NCI-H1092 (cell line): ENCODE measurements around the gene KSR1.

Source experiments
- DNase-seq: peaks from one replicate; lab custom pipeline; 2025; lab: John Stamatoyannopoulos, UW

KSR1 gene

DNA sequence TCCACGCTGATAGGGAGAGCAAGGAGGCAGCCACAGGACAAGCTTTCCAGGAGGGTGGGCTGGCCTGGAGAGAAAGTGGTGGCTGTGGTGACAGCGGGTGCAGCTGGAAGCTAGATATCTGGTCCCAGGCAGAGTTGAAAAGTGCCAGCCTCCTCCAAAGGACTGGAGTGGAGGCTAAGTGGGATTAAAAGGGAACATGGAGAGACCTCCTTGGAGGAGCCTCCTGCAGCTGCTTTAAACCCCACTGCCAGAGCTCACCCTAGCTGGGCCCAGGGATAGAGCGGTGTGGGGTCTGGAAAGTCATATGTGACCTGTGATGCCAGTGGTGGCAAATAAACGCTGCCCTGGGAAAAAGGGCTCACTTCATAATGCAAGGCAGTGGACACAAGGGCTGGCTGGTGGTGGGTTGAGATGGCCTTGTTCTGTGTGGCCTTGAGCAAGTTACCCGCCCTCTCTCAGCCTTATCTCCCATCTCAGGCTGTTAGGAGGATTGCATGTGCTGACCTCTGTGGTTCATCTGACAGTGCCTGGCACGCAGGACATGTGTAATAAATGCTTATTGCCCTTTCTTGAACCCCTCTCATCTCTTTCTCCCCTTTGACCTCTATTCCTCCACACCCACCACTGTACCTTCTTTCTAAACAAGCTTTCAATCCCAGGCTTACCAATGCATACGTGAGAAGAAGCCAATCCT, 113.8 kb downstream of the KSR1 start:
- no peak for DNase-seq

DNA sequence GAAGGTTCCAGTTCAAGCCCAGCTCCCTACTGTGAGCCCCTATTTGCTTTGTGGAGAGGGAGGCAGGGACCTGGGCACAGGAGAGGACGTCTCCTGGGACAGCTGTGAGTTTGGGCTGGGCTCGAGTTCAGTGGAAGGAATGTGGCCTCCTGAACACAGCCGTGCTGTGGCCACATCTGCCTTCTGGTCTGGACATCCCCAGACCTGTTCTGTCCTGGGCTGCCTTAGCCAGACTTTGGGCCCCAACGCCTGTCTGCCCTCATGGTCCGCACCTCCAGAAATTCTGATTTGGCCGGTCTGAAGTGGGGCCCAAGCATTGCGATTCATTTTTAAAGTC, 114.3 kb downstream of the KSR1 start:
- no peak for DNase-seq

DNA sequence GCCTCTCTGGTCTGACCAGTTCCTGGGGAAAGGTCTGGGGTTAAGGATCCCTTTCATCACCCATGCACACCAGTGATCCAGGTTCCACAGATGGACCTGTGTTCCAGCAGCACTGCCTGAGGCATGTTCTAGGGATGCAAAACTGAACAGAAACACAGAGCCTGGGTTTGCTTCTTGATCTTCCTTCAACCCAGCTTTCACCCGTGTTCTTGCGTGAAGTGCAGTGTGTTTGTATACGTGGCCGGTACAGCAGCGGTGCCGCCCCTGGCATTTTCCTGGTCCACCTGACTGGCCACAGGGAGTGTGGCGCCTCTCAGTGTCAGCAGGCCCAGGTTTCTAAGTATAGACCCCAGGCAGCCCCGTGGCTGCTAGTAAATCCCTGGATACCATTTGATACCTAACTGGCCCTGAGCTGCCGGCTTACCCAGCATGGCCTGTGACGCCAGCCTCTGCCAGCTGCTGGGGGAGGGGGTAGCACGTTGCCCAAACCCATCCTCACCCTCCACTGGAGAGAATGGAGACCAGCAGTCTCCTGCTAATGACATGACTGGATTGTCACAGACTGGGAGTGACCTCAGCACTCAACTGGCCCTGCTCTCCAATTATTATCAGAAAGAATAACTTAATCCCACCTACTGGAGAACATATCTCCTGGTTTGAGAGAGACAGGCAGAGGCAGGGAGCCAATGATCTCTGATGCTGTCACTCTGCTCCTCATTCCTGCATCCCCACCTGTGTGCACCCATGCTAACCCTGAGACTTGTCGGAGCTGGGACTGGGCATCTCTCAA, 115.5 kb downstream of the KSR1 start:
- no peak for DNase-seq

DNA sequence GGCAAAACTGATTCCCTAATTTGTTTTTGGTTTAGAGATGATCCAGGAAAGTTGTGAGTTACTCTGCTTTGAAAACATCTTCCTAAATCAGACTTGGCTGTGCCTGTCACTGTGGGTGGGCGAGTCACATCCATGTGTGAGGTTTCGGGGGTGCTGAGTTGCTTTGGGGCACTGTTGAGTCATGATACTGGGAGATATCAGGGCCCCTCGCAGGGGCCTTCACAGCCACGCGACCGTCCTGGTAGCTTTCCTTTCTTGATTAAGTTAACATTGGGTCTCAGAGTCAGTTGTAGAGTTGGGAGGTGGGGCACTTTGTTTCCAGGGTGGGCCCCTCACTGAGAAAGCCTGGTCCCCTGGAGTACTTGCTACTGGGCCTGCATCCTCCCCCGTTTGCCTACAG, 116.4 kb downstream of the KSR1 start:
- no peak for DNase-seq

DNA sequence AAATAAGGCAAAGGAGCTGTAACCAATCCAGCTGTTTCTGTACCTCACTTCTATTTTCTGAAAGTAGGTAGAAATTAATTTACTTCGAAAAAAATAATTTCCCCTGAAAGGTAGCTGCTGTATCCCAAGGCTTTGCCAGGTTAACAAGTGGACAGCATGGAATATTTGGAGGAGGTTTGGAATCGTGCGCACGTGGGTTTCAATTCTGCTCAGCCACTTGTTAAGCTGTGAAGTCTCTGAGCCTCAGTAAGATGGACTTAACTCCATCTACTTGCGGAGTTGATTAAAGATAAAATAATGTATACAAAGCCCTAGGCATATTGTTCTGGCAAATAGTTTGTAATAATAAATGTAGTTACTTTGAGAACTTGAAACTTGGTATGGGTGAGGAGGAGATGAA, 117.3 kb downstream of the KSR1 start:
- DNase-seq: no peak

DNA sequence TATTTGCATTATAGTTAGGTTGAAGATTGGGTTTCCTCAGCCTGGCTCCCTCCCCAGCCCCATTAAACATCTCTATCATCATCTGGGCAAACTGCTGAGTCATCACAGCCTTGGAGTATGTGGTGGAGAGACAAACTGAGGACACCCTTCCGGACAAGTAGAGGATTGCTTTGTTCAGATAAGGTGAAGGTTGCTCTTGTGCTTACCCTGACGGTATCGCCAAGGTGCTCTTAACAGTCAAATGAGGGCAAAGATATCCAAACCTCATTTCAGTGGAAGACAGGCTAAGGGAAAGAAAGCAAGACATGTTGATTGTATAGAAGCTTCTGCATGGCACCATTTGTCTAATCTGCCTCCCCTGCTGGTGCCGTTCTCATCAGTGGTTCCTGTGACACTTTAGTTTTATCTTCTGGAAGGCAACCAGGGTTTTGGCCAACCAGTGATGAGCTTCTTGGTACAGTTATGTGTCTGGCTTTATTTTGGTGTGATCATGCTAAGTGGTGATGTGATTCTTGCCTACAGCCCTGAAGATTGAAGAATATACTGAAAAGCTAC, 117.8 kb downstream of the KSR1 start:
- DNase-seq: no peak

DNA sequence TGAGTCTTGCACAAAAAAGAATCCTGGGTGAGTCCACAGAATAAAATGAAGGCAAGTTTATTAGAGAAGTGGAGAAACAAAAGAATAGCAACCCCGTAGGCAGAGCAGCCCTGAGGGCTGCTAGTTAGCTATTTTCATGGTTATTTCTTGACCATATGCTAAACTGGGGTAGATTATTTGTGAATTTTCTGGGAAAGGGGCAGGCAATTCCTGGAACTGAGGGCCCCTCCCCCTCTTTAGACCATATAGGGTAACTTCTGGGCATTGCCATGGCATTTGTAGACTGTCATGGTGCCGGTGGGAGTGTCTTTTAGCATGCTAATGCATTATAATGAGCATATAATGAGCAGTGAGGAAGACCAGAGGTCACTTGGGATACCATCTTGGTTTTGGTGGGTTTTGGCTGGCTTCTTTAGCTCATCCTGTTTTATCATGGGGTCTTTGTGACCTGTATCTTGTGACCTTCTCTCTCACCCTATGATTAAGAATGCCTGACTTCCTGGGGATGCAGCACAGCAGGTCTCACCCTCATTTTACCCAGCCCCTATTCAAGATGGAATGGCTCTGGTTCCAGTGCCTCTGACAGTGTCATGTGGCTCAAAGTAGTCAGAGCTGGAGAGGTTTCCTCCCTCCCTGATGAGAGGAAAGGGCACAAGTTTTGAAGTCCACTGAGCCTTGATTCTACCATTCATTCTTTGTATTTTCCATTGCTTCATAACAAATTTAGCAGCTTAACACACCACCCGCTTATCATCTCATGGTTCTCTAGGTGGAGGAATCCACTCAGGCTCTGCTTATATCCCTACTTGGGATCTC, 119.1 kb downstream of the KSR1 start:
- DNase-seq: no peak

DNA sequence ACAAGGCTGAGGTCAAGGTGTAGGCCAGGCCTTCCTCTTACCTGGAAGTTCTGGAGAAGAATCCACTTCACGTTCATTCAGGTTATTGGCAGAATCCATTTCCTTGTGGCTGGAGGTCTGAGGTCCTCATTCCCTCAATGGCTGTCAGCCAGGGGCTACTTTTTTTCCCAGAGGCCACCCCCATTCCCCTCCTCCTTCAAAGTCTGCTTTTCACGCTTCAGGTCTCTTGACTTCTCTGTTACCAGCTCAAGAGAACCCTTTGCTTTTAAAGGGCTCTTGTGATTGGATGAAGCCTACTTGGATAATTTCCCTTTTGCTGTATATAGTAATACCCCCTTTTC, 119.6 kb downstream of the KSR1 start:
- DNase-seq: no peak

DNA sequence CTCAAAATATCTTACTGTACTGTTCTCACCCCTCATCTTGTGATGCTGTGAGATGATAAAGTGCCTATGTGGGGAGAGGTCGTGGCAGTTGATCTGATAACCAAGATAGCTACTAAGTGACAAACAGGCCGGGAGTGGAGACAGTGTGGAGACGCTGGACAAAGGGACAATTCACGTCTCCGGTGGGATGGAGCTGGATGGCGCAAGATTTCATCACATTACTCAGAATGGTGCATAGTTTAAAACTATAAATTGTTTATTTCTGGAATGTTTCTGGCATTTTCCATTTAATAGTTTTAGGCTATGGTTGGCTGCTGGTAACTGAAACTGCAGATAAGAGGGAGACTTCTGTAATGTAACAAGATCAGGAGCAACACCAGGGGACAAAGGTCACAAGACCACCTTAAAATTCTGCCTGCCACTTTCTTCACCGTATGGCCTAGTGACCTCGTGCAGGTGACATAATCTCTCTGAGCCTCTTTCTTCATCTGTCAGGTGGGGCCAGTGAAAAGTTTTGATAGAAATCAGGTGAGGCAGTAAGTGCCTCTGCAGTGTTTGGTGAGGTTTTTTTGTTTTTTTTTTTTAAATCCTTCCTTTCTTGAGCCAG, 120.3 kb downstream of the KSR1 start:
- no peak for DNase-seq

DNA sequence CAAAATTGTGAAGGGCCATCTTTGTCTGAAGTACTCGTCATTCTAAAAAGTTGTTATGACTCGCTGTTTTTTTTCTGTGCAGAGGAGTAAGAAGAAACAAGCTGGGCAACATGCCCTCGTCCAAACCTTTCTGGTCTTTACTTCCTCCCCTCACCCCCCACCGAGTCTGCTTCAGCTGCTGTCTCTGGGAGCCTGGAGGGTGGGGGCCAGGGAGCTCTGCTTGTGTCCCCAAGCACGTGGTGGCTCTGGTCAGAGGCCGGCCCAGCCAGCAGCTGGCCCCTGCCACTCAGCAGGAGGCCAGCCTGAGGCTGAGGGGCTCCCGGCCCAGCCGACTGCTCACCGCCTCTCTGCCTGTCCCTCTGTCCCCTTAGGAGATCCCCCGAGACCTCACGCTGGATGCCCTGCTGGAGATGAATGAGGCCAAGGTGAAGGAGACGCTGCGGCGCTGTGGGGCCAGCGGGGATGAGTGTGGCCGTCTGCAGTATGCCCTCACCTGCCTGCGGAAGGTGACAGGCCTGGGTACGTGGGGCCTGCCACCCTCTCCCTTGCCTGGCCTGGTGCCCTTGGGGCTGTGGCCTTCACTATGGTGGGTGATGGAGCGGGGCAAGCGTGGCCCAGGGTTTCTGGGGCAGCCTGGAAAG, 121.0 kb downstream of the KSR1 start:
- DNase-seq: no peak

DNA sequence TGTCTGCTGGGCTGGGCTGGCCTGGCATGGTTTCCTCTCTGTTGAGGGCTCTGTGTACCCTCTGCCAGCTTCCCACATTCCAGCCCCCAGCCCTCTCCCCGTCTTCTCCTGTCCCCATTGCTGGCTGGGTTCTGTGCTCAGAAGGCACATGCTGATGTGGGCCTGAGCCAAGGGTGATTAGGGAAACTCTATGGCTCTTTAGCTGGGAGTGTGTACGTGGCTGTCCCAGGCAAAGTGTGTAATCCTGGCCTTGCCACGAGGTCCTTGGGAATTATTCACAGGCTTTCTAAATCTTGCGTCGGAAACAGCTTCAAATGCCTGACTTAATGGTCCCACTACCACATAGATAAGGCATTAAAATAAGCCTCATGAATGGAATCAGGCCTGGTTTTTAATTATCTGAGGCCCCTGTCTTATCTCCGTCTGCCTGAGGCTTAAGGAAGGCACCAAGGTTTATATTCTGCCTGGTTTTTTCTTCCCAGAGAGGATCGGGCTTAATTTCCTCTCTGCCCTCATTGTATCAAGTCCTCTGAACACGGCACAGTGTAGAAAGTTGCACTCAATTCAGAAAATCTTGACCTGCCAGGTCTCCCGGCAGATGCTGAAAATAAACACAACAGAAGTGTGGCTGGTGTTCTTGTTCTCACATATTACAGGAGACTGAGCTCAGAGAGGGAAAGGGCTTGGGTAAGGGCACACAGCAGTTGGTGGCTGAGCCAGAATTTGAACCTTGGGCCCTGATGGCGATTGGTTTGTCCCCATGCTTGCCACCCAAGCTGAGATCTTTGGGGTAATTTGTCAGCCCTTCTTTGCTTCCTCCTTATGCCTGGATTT, 121.9 kb downstream of the KSR1 start:
- DNase-seq: no peak

DNA sequence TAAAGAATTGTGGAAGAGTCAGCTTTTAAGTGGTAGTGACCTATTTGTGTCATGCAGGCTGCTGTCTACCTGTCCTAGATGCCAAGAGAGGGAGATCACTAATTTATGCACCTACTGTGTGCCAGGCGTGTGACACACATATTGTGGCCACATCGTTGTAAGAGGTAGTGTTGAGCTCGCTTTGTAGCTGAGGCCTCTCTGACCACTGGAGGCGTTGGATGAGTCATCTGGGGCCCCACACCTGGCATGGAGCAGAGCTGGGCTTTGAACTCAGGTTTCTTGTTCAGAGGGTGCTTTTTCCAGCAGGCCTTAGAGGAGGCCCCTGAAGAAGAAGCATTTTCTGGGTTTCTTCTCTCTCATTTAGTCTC, 122.5 kb downstream of the KSR1 start:
- no peak for DNase-seq

DNA sequence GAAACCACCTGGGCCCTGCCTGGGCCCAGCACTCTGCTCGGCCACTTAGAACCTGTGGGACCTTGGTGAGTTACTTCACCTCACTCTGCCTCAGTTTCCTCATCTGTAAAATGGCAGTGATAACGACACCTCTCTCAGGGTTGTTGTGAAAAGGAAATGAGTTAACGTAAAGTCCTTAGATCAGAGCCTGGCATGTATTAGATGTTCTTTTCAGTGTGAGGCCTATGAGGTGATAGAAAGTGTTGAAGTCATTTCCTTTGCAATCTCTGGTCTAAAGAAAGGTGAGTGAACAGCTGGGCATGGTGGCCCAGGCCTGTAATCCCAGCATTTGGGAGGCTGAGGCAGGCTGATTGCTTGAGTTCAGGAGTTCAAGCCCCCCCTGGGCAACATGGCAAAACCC, 123.1 kb downstream of the KSR1 start:
- DNase-seq: no peak

DNA sequence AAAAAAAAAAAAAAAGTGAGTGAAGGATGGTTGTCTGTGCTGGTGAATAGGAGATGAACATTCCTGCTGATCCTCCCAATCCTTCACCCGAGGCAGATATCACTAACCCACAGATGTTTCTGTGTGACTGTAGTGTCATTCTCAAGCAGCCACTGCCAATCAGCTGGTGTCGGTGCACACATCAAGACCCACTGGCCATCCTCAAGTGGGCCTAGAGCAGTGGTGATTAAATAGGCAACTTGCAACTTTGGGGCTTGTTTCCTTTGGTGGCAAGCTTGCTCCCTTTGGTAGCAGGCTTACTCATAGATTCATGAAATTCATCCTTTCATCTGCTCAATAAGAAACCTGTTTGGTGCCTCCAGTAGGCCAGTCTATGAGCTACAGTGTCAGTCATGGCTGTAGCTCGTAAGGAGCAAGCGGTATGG, 123.7 kb downstream of the KSR1 start:
- DNase-seq: no peak

DNA sequence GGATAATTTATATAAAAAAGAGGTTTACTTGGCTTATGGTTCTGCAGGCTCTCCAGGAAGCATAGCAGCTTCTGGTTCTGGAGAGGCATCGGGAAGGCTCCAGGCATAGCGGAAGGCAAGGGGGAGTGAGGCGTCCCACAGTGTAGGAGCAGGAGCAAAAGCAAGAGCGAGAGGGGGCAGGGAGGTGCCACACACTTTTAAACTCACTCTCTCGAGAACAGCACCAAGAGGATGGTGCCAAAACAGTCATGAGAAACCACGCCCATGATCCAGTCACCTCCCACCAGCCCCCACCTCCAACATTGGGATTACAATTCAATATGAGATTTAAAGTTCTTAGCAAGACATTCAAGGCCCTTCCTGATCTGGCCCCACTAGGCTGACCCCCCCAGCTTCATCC, 124.8 kb downstream of the KSR1 start:
- no peak for DNase-seq

DNA sequence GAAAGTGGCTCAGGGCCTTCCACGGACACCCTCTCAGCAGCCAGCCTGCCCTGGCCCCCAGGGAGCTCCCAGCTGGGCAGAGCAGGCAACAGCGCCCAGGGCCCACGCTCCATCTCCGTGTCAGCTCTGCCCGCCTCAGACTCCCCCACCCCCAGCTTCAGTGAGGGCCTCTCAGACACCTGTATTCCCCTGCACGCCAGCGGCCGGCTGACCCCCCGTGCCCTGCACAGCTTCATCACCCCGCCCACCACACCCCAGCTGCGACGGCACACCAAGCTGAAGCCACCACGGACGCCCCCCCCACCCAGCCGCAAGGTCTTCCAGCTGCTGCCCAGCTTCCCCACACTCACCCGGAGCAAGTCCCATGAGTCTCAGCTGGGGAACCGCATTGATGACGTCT, 126.4 kb downstream of the KSR1 start:
- DNase-seq: no peak

DNA sequence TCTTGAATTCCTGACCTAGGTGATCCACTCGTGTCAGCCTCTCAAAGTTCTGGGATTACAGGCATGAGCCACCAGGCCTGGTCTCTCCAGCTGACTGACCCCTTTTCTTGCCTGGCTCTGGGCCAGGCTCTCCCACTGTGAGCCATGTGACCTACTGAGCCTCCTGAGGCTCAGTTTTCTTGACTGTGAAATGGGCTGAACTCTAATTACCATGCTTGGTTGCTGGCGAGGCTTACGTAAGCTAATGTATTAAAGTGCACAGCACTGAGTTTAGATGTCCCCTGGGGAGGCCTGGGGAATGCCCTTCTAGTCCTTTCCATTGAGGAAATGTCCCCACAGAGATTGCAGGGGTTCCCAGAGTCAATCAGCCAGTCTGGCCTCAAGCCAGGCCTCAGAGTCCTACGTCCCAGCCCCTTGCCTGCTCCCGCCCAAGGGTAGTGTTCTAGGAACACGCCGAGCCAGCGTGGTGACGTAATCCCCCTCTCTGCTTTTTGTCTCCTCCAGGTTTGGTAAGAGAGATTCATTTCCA, 129.0 kb downstream of the KSR1 start:
- DNase-seq: no peak

DNA sequence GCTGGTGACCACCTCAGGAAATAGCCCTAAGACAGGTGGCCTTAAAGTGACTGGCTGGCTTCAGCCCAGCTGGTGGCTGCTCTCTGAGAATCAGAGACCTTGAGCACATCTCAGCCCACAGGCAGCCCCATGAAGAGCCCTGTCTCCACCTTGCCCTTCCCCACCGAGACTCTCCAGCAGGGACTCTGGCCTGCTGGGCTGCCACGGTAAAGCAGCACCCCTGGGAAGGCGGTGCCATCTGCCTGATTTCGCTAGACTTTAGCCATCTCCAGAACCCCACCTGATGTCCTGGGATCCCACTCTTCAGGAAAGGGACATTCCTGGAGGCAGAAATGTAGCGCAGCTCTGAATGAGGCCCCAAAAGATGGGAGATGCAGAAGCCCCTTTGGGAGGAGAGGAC, 129.5 kb downstream of the KSR1 start:
- no peak for DNase-seq

DNA sequence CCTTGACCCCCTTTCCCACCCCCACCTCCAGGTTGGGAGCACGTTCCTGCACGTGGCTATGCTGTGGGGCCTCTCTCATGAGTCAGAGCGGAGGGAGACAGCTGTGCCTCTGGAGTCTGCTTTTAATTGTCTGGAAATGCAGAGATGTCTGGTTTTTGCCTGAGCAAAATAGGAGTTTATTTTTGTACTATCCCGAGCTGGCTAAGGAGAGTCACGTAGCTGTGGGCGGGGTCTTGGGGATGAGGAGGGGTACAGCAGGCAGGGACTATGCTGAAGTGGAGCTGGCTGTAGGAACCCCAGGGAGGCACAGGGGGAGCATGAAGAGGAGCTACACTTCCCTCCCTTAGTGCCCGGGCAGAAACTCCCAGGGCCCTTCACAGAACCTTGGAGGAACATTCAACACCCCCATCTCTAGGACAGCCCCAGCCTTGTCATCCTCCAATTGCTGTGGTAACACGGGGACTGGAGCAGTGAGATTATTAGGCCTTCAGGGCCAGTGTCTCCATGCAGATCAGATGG, 130.0 kb downstream of the KSR1 start:
- no peak for DNase-seq

DNA sequence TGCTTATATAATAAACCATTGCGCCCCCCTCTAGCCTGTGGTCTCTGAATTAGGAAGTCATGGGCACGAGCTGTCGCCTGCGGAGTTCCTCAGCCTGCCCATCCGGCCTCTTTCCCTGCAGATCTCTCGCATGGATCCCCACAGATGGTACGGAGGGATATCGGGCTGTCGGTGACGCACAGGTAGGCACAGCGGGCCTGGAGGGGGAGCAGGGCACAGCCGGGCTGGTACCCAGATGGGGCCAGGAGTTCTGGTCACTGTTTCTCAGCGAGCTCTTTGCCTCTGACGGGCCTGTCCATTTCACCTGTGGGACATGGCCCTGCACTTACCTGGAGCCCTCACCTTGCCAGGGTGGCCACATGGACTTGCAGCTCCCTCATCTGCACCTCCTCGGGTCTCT, 132.1 kb downstream of the KSR1 start:
- DNase-seq: no peak

DNA sequence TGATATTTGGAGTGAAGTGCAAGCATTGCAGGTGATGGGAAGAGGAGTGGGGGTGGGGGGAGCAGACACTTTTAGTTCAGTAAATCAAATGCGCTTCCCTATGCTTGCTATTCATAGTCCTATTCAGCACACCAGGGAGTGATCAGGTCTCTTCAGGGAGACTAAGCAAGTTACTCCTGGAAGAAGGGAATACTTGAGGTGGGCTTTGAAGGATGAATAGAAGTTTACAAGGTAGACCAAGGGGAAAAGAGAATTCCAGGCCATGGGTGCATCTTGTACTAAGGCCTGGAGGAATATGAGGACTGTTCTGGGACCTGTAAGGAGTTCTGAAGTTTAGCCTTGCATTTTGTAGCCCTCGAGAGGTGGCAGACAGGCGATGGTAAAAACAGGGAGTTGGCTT, 134.6 kb downstream of the KSR1 start:
- DNase-seq: no peak
